GM08714 (cell line): Measurements from ENCODE around the gene CPVL.

ENCODE experiments used
- H3K4me3 ChIP-seq: fragments of 200-500 bp; sonication (Bioruptor generic); 2 replicates; pipeline ENCODE4 v1.5.1; 2014; ENCODE audit warnings: mild to moderate bottlenecking, low read length, inconsistent platforms
- ZNF274 ChIP-seq: IDR thresholded peaks from 2 replicates; pipeline ENCODE4 v1.6.1; 2012; ENCODE audit warnings: mild to moderate bottlenecking, low read depth, low read length

CPVL gene

DNA sequence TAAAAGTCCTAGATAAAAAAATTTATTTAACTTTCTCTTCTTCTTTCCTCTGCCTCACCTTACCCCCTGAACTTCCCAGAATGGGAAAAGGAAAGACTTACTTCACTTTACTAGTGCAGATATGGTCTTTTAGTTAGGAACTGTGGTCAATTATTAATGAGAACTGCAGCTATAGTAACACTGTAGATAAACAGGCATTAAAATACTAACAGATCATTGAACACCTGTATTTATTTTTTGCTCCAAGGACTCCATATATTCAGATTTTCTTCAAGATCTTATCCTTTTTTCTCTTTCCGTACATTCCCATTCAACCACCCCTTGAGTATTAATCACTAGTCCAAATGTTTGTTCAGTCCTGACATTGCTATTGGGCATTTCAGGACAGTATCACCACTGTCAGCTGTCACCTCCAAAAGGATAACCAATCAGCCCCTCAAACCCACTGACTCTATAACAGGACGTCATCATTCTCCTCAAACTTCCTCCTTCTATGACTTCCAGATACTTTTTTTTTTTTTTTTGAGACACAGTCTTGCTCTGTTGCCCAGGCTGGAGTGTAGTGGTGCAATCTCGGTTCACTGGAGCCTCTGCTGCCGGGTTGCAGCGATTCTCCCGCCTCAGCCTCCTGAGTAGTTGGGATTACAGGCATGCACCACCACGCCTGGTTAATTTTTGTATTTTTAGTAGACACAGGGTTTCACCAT is 4.2 kb downstream of the CPVL start:
- no peak for TF ChIP-seq ZNF274
- H3K4me3 ChIP-seq: no peak overlapping the region

DNA sequence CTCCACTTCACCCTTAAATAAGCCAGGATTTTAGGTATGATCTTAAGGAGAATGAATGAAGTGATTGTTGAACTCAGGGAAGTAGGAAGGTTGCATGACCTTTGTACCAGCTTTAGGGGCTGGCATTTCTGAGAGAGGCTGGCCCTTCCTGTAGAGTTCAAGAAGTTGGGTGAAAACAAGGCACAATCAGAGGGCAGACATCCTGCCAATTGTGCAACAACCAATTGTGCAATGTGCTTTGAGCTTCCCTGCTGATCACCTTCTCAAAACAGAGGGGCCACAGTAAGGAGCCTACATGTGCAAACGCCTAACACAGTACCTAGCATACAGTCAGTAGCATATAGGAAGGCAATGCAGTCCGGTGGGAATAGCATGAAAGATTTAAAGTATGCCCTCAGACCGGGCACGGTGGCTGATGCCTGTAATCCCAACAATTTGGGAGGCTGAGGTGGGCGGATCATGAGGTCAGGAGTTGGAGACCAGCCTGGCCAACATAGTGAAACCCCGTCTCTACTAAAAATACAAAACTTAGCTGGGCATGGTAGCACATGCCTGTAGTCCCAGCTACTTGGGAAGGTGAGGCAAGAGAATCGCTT is 5.4 kb downstream of the CPVL start:
- no peak overlapping the region for H3K4me3 ChIP-seq
- no peak for TF ChIP-seq ZNF274

DNA sequence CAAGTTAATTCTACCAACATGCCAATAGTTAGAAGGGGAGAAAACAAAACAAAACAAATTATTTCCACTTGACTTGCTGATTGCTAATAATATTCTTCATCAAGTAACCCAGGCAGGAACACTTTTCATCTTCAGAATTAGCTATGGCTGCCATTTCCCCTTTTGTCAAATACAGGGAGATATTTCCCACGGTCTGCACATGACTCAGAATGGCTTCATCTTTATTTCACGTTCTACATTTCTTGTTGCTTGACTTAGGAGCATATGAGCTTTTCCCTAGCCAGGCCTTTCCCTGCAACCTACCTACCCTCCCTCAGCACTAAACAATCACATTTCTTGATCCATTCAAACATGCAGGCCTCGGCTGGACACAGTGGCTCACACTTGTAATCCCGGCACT is 6.5 kb downstream of the CPVL start:
- TF ChIP-seq ZNF274: no peak
- no peak overlapping the region for H3K4me3 ChIP-seq

DNA sequence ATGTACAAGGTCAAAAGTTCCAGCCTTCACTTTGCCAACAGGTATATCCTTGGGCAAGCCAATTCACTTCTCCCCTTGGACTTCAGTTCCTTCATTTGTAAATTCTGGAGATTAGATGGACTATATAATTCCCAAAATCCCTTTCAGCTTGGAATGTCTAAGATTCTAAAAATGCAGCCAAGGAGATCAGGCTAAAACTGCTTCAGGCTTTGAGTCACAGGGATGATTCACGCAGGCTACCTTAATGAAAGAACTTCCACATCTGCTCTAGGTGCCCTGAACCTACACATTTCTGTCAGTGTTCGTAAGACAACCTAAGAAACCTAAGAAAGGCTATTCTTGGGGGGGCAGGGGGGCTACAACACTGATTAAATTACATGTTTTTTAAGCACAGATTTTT is 7.1 kb downstream of the CPVL start:
- no peak overlapping the region for H3K4me3 ChIP-seq
- no peak for TF ChIP-seq ZNF274

DNA sequence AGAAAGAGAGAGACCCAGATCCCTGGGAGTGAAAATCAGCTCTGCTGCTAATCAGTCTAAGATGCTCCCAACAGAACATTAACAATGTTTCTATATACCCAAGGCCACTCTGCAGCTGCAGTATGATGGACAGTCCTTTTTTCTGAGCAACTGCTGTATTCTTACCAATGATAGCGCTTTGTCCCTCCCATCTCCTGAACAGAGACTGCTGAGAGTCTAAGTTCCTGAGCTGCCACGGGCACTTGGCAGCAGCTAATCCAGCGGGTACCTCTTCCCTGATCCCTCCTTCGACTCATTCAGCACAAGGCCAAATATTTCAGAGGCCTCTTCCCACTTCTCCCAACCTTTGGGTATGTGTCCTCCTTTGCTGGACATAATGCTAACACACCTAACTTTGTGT is 7.7 kb downstream of the CPVL start:
- no peak for TF ChIP-seq ZNF274
- H3K4me3 ChIP-seq: no peak overlapping the region

DNA sequence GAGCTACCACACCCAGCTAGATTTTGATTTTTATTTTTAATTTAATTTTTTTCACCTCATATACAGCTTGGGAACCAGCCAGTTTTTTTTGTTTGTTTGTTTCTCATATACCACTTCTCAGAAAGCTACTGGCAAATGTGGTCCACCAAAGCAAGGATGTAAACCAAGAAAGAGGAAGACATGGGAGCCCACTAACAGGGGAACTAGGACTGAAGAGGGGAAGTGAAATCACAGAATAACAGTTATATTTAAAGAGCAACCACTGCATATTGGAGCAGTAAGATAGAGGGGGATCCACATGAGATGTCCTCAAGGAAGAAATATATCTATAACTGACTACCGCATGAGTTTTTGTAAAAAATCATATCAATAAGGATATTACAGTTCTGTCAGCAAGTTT is 10.5 kb downstream of the CPVL start:
- no peak for TF ChIP-seq ZNF274
- no peak overlapping the region for H3K4me3 ChIP-seq

GRCh38 chr7:29132980-29133379 is 13.4 kb downstream of the CPVL start:
- no peak for TF ChIP-seq ZNF274
- no peak overlapping the region for H3K4me3 ChIP-seq

DNA sequence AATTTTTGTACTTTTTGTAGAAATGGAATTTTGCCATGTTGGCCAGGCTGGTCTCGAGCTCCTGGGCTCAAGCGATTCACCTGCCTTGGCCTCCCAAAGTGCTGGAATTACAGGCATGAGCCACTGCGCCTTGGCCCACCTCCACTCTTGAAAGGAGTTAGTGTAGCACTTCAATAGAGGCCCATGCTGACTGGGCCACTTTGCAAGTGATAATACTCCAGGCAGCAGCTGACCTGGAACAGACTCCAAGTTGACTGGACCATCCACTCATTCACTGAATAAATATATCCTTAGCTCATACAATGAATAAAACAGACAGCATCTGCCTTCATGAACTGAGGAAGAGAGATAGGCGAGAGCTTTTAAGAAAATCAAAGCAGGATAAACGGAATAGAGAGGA is 14.7 kb downstream of the CPVL start:
- TF ChIP-seq ZNF274: no peak
- H3K4me3 ChIP-seq: no peak overlapping the region

DNA sequence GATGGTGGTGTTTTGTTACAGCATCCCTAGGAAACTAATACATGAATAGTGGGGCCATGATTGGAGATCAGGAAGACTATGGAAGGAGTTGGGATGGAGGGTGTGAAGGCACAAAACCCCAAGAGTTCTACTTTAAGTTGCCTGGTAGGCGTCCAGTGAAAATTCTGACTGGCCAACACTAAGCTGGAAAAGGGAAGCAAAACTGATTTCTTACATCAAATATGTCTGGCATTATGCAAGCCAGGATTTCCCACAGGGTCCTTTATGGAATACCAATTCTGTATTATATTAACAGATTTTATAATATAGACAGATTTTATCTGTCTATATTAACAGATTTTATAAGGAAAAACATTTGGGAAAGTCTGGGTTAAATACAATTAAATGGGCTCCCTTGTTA is 16.2 kb downstream of the CPVL start:
- no peak overlapping the region for H3K4me3 ChIP-seq
- TF ChIP-seq ZNF274: no peak

- no peak overlapping the region for H3K4me3 ChIP-seq
- TF ChIP-seq ZNF274: no peak
These were observed 18.8 kb downstream of the CPVL start for GRCh38 chr7:29127527-29127926.

- no peak for TF ChIP-seq ZNF274
- no peak overlapping the region for H3K4me3 ChIP-seq
These were observed 19.5 kb downstream of the CPVL start for GRCh38 chr7:29126804-29127203.

GRCh38 chr7:29123626-29124190 is 22.6 kb downstream of the CPVL start:
- no peak for TF ChIP-seq ZNF274
- no peak overlapping the region for H3K4me3 ChIP-seq

DNA sequence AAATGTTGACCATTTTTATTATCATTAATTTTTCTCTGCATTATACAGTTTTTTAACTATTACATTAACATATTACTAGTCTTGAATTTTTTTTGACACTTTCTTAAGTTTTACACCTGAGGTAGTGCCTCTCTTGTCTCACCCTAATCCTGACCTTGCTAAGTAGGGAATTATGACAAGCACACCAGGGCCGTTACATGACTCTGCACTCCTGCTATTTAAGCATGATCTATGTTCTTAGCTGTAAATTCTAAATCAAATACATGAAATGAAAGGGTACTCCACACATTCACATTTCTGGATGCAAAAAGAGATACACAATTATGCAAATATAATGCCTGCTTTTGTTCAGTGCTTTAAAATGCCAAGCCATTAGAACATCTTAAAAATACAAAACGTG is 23.6 kb downstream of the CPVL start:
- no peak for TF ChIP-seq ZNF274
- no peak overlapping the region for H3K4me3 ChIP-seq

DNA sequence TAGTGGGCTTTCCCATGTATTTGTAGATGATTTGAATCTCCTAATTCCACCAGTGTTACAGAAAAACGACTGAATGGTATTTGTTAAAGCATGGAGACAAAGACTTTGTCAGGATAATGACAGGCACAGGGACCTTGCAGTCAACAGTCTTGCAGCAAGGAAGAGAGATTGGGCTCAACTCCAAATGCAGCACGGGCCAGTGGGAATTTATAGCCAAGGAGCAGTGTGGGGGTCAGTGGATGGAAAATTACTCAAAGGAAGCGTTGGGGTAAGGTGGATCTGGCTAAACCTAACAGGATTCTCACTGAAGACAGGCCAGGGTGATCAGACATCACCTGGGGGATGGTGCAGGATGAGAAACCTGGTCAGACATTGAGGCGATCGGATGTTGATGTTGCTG is 24.3 kb downstream of the CPVL start:
- H3K4me3 ChIP-seq: no peak overlapping the region
- TF ChIP-seq ZNF274: no peak

DNA sequence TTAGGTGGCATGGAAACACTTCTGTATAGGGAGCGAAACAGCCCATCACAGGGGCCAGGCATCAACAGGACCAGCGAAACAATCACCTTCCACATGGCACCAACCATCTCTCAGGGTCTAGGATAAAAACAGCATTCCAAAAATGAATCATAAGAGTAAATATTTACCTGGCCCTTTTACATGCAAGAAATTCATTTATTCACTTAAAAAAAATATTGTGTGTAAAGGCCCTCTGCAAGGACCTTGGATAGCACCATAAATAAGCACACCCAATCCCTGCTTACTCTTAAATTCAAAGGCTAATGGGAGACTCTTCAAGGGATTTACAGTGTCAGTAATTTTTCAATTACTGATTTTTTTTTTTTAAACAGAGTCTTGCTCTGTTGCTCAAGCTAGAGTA is 25.4 kb downstream of the CPVL start:
- H3K4me3 ChIP-seq: no peak overlapping the region
- TF ChIP-seq ZNF274: no peak
